RWPE1 (cell line): ENCODE results near the gene ATP8A2.

Experiments
- CTCF ChIA-PET: fragments of 350-600 bp; sonication (Branson Sonifier 250); formaldehyde crosslinking; extraction: SDS; loops from one replicate; lab custom pipeline; 2021; lab: Yijun Ruan, JAX
- POLR2A ChIA-PET: fragments of 400-600 bp; formaldehyde crosslinking; extraction: SDS; loops from one replicate; lab custom pipeline; 2020; ENCODE audit warnings: antibody characterized with exemption; ENCODE audit not compliant: low non-redundant PET; lab: Yijun Ruan, JAX
- DNase-seq: peaks from one replicate; pipeline ENCODE4 v3.0.0; 2012; ENCODE audit warnings: low spot score
- H3K27ac ChIP-seq: fragments of 450-650 bp; 2 replicates; pipeline ENCODE4 v1.5.1; 2017
- TF ChIP-seq, protein P1 (sequence below): fragments of 450-650 bp; conservative IDR thresholded peaks from 2 replicates; pipeline ENCODE4 v1.5.1; 2017; ENCODE audit warnings: low read depth, mild to moderate bottlenecking

ATP8A2 gene

DNA sequence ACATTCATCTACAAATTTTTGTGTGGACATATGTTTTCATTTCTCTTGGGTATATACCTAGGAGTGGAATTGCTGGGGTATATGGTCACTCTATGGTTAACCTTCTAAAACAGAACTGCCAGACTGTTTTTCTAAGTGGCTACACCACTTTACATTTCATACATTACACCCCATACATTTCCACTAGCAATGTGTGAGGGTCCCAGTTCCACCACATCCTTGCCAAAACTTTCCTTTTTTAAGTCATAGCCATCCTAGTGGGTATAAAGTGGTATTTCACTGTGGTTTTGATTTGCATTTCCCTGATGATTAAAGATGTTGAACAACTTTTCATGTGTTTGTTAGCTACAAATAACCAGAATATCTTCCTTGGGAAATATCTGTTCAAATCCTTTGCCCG is 344.0 kb downstream of the ATP8A2 start:
- H3K27ac ChIP-seq: no peak overlapping the region
- ChIA-PET CTCF (no interaction called here), POLR2A (no interaction called here)
- TF ChIP-seq, protein P1, sequence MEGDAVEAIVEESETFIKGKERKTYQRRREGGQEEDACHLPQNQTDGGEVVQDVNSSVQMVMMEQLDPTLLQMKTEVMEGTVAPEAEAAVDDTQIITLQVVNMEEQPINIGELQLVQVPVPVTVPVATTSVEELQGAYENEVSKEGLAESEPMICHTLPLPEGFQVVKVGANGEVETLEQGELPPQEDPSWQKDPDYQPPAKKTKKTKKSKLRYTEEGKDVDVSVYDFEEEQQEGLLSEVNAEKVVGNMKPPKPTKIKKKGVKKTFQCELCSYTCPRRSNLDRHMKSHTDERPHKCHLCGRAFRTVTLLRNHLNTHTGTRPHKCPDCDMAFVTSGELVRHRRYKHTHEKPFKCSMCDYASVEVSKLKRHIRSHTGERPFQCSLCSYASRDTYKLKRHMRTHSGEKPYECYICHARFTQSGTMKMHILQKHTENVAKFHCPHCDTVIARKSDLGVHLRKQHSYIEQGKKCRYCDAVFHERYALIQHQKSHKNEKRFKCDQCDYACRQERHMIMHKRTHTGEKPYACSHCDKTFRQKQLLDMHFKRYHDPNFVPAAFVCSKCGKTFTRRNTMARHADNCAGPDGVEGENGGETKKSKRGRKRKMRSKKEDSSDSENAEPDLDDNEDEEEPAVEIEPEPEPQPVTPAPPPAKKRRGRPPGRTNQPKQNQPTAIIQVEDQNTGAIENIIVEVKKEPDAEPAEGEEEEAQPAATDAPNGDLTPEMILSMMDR: no peak
- no peak for DNase-seq

DNA sequence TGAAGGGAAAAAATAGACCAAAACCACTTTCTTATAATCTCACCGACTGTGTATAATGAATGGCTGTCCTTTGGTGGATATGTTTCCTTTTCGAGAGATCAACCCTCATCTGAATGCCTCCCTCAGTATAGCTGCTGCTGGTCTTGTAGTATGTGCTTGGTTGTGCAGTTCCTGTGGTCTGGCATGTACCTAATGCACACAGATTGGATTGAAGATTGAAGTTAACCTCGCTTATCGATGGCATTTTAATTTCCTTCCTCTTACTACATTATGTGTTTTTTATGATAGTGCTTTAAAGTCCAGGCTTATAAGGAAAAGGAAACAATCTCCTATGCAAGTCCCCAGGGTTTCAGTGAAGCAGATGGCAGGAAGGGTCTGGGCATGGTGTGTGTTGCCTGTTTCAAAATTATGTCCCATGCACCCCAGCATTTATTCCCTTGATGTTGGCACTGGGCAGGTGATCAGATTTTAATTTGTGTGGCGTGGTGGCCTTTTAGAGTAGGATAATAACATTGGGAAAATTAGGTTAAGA is 346.0 kb downstream of the ATP8A2 start:
- POLR2A ChIA-PET: no interaction called here
- CTCF ChIA-PET: interaction anchor here (0.6 to 0.7 kb wide), 2 partner anchors 8 to 9 kb away, joined by 3 read pairs; no protein-coding TSS in a partner anchor
- H3K27ac ChIP-seq: no peak overlapping the region
- TF ChIP-seq, protein P1: no peak
- no peak for DNase-seq

DNA sequence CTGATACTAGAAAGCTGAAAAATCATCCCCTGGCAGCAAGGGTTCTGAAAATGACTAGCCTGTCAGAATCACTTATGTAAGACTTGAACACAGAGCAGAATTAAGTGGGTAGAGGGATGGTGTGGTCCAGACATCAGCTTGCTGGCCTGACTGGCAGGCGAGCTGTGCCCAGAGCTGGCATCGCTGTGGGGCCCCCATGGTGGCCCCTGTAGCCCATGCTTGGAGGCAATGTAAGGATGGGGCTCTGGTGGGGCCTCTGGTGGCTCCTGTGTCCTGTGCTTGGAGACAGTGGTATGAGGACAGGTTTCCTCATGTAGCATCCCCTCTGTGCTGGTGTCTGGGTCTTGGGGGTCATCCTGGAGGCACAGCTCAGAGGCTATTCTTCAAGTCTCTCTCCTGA is 347.9 kb downstream of the ATP8A2 start:
- POLR2A ChIA-PET: no interaction called here
- DNase-seq: no peak
- TF ChIP-seq, protein P1: no peak
- H3K27ac ChIP-seq: no peak overlapping the region
- CTCF ChIA-PET: interaction anchor here (0.7 kb wide), 1 partner anchor 506 kb away, joined by 5 read pairs; no protein-coding TSS in a partner anchor

DNA sequence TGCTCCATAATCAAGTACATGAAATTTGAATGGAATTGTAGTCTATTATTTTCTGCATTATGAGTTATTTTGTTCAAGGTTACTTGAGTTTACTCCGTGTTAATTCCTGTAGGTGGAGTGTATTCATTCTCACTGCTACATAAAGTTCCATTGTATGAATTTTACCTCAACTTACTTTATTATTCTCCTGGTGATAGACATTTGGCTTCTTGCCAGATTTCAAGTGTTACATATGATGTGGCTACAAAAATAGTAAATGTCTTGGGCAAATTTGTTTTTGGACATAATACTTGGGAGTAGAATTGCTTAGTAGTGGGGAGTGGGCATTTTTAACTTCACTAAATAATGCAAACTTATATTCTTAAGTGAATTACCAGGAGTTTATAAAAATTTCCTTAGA is 351.1 kb downstream of the ATP8A2 start:
- POLR2A ChIA-PET: no interaction called here
- CTCF ChIA-PET: no interaction called here
- TF ChIP-seq, protein P1: no peak
- DNase-seq: no peak
- H3K27ac ChIP-seq: no peak overlapping the region

DNA sequence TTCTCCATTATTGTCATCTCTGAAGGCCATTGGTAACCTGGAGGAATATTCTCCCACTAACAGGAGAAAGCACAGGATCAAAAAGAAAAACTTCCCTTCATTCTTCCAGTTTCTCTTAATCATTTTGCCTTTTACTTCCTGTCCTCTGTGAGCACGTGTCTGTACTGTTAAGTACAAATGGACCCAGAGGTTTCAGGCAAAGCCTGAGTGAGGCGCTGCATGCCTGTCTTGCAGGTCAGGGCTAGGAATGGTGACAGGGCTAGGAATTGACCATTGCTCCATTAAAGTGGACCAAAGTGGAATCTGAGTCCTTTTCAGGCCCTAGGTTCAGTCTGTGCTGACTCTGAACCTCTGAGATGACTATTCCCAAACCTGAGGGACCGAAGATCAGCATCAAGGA is 353.3 kb downstream of the ATP8A2 start:
- POLR2A ChIA-PET: no interaction called here
- no peak for DNase-seq
- TF ChIP-seq, protein P1: no peak
- H3K27ac ChIP-seq: no peak overlapping the region
- CTCF ChIA-PET: interaction anchor here (0.6 kb wide), 1 partner anchor 8 kb away, joined by 3 read pairs; no protein-coding TSS in a partner anchor

DNA sequence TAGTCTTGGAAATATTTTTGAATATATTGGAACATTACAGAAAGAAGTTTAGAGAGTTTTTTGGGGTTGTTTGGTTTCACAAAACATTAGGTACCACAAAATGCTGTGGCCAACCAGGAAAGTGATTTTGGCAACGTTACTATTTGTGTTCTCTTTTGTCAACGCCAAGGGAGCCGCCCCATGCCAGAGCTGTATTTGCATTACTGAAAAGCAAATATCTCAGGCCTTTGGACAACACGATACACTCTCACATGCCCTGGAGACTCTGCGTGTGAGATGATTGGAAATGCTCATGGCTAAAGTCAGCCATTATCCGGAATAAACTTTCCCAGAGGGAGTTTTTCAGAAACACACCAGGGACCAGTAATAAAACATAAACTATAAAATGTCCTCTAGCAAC is 355.5 kb downstream of the ATP8A2 start:
- TF ChIP-seq, protein P1: no peak
- DNase-seq: no peak
- CTCF ChIA-PET: no interaction called here
- no peak overlapping the region for H3K27ac ChIP-seq
- POLR2A ChIA-PET: no interaction called here
